Esophagus muscularis mucosa (tissue), 4 donors: ENCODE results near the gene PEX11G. TPM values are rescaled to one million over a fixed set of nuclear protein-coding genes. Genes with fewer than 3 reads are reported as not detected.

Experiments used
- DNase-seq: peaks from one replicate; pipeline ENCODE4 v3.0.0-alpha.2; 2017; ENCODE audit errors: extremely low spot score
- H3K27ac ChIP-seq, 4 donors: fragments of 200-600 bp; sonication (generic); replicated peaks in 1 of 4; 1 replicate in 3 of 4; 2 replicates in 1 of 4; pipeline ENCODE4 v1.5.1; 2016 to 2019; ENCODE audit warnings: mild to moderate bottlenecking in 1 of 4
- H3K27me3 ChIP-seq, 4 donors: fragments of 200-600 bp; sonication (generic); one replicate each; pipeline versions ENCODE4 v1.5.1 to v1.6.0; 2016 to 2019
- H3K36me3 ChIP-seq, 4 donors: fragments of 200-600 bp; sonication (generic); one replicate each; pipeline ENCODE4 v1.5.1; 2016 to 2019
- H3K4me1 ChIP-seq, 4 donors: fragments of 200-600 bp; sonication (generic); one replicate each; pipeline ENCODE4 v1.5.1; 2016 to 2019
- H3K4me3 ChIP-seq, 4 donors: fragments of 200-600 bp; sonication (generic); 1 replicate in 2 of 4; 2 replicates in 2 of 4; pipeline ENCODE4 v1.5.1; 2016 to 2019; ENCODE audit warnings: mild to moderate bottlenecking in 4 of 4, moderate library complexity in 1 of 4
- H3K9me3 ChIP-seq, 4 donors: fragments of 200-600 bp; sonication (generic); 1 replicate in 3 of 4; 2 replicates in 1 of 4; pipeline ENCODE4 v1.5.1; 2016 to 2019
- EP300 ChIP-seq: sonication (generic); formaldehyde crosslinking; IDR thresholded peaks from one replicate; pipeline ENCODE4 v1.6.1; 2017; ENCODE audit warnings: antibody characterized with exemption
- POLR2A ChIP-seq: fragments of 450-650 bp; IDR thresholded peaks from one replicate; pipeline ENCODE4 v1.6.1; 2017; ENCODE audit warnings: antibody characterized with exemption, moderate library complexity, mild to moderate bottlenecking, low read depth
- POLR2AphosphoS5 ChIP-seq, 2 donors: sonication (generic); formaldehyde crosslinking; IDR thresholded peaks; one replicate each; pipeline ENCODE4 v1.6.1; 2017; ENCODE audit warnings: antibody characterized with exemption in 2 of 2
- WGBS: methylation state at CpG from one replicate; pipeline ENCODE4 v1.1.5; 2018; 5-methylcytosine and 5-hydroxymethylcytosine counted together
- intact Hi-C: fragments of 100-400 bp; cut with DNase I; formaldehyde crosslinking; loops from one replicate; pipeline ENCODE4 v1.15.1; 2023
- total RNA-seq, 4 donors: library from RNA; depleted of rRNA; stranded (reverse); fragments of >200 nt; gene quantifications; one replicate each; pipeline versions ENCODE4 v1.1.0 to v1.2.1, GENCODE V29; 2016
- TF ChIP-seq, protein P1 (sequence below), 3 experiments: fragments of 200-600 bp in 2 of 3; fragments of 450-650 bp in 1 of 3; sonication (generic) in 2 of 3; IDR thresholded peaks; one replicate each; pipeline ENCODE4 v1.5.1; 2017 to 2019; ENCODE audit warnings: antibody characterized with exemption in 3 of 3, mild to moderate bottlenecking in 2 of 3, moderate library complexity in 1 of 3

Gene PEX11G
- 1 to 10 TPM; 1.7 to 5.3 (median 3.7) TPM for total RNA-seq

DNA sequence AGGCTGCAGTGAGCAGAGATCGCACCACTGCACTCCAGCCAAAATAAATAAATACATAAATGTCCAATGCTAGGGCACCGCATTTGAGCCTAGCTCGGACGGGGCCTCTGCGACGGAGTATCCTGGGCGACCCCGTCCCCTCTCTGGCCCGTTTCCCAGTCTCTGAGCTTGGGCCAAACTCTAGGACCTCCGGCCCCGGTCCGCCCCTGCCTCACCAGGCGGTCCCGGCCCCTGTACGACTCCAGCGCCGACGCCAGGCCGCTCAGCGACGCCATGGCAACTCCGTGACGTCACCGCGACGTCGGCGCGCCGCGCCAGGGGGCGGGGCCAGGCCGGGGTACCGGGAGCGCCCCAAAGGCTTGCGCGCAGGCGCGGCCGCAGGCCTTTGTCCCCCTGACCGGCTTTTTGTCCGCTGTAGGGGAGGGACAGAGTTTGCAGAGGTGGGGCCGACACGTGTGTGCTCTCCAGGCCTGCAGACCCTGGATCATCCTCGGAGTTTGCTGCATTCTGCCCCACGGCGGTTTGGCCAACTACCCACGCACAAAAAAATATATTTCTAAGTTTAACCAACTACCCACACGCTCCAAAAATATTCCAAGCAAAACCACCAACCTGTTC, at the start of gene PEX11G:
PEX11G (minus strand) TSS at position 300 of the 618 bp plus-strand sequence; CDS start at position 275, 25 bp downstream.
- Histone ChIP-seq H3K4me3 (peak within 1 kb of the TSS; percentile 58 to 72 (median 70)), H3K36me3 (peaks cover 0 to 15% (median 0%) of the 10 kb centered on the region in 4 donors), H3K27ac (peak within 1 kb of the TSS; percentile 86 to 88 (median 88)), H3K9me3 (no peaks in the 10 kb centered on the region), H3K4me1 (peaks cover 0 to 22% (median 17%) of the 10 kb centered on the region in 4 donors), H3K27me3 (no peaks in the 10 kb centered on the region)
- peak; percentile 97 for DNase-seq
- WGBS = 0% methylated on average over 19 of the region's 49 CpGs
- TF ChIP-seq, protein P1, sequence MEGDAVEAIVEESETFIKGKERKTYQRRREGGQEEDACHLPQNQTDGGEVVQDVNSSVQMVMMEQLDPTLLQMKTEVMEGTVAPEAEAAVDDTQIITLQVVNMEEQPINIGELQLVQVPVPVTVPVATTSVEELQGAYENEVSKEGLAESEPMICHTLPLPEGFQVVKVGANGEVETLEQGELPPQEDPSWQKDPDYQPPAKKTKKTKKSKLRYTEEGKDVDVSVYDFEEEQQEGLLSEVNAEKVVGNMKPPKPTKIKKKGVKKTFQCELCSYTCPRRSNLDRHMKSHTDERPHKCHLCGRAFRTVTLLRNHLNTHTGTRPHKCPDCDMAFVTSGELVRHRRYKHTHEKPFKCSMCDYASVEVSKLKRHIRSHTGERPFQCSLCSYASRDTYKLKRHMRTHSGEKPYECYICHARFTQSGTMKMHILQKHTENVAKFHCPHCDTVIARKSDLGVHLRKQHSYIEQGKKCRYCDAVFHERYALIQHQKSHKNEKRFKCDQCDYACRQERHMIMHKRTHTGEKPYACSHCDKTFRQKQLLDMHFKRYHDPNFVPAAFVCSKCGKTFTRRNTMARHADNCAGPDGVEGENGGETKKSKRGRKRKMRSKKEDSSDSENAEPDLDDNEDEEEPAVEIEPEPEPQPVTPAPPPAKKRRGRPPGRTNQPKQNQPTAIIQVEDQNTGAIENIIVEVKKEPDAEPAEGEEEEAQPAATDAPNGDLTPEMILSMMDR (IDR thresholded peaks at IDR 0.05) = peak in 1 of 3 experiments; percentile 20
- TF ChIP-seq POLR2AphosphoS5 (IDR thresholded peaks at IDR 0.05) (peak; percentile 89 to 91), EP300 (no peak), POLR2A (peak; percentile 46)
- intact Hi-C loops = loop anchor here (5.0 kb wide), 1 partner anchor 33 kb away; the partner anchor contains the start of gene MCOLN1

DNA sequence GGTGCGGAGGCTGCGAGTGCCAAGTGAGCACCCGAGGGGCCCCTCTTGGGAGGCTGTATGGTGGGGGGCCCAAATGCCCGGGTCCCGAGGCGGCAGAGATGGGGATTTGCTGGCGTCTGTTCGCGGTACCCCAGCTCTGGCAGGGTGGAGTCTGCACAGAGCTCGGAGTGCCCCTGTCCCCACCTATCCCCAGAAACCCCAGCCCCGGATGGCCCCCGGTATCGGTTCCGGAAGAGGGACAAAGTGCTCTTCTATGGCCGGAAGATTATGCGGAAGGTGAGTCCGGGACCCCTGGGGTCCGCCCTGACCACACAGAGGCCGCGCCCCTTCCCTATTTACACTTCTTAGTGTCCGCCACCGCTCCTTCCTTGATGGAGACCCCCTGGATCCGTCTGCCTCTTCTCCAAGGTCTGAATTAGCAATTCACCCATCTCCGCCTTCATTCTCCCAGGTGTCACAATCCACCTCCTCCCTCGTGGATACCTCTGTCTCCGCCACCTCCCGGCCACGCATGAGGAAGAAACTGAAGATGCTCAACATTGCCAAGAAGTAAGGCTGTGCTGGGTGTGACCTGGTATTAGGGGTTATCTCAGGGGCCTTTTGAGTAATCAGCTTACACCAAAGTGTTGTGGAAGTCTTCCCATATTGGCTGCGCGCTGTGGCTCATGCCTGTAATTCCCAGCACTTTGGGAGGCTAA, 47.3 kb upstream of the PEX11G start:
- peaks cover 34 to 57% (median 45%) of the 10 kb centered on the region in 4 donors for H3K36me3 ChIP-seq
- WGBS = 37% methylated on average over 16 of the region's 30 CpGs
- TF ChIP-seq POLR2A (no peak), POLR2AphosphoS5 (IDR thresholded peaks at IDR 0.05) (no peak), EP300 (no peak)
- TF ChIP-seq, protein P1 (IDR thresholded peaks at IDR 0.05) = no peak
- H3K4me3 ChIP-seq = peak overlapping the region; percentile 78 to 91 (median 88)
- peak overlapping the region; percentile 90 to 97 (median 94) for H3K27ac ChIP-seq
- DNase-seq = no peak
- H3K27me3 ChIP-seq = no peaks in the 10 kb centered on the region
- intact Hi-C loops = loop anchor here (10.0 kb wide), 1 partner anchor 181 kb away; no protein-coding TSS in a partner anchor
- peaks cover 13 to 28% (median 25%) of the 10 kb centered on the region in 4 donors for H3K4me1 ChIP-seq
- H3K9me3 ChIP-seq = no peaks in the 10 kb centered on the region

DNA sequence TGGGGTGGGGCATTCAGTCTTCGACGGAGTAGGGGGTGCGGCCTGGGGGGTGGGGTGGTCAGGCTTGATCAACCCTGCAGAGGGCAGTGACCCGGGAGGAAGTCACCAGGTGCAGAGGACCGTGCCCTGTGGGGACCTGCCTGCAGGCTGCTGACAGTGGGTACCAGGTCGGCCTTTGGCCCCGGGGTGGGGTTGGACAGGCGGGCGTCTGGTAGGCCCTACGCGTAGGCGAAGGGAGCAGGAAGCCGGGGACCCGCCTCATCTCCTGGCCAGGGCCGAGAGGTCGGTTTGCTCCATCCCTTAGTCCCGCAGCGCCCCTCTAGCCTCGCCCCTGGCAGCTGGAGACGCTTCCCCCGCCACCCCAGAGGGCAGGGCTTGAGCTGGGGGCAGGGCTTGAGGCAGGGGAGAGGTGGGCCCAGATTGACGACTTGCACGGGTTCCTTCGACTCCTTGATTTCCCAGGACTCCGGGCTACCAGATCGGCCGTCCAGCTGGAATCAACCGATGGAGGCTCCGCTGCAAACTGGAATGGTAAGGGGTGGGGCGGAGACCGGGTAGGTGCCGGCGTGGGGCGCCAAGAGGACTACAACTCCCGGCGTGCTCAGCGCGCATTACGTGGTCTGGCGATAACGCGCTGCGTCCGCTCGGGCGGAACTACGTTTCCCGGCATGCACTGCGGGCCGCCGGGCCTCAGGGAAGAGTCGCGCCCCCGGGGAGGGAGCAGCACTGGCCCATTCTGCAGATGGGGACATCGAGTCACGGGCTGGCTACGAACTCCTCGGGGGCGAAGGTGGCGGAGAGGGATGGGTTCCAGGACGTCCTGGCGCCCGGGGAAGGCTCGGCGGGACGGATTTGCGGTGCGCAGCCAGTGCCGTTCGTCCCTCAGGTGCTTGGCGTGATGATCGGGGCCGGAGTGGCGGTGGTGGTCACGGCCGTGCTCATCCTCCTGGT, 46.5 kb upstream of the PEX11G start, which contains the start of gene PNPLA6:
PNPLA6 (plus strand) TSS at position 671 of the 951 bp plus-strand sequence; CDS start at position 743, 72 bp downstream.
- Histone ChIP-seq H3K27me3 (no peaks in the 10 kb centered on the region), H3K27ac (peak within 1 kb of the TSS; percentile 90 to 97 (median 94)), H3K4me3 (peak within 1 kb of the TSS; percentile 78 to 91 (median 88)), H3K4me1 (peaks cover 13 to 28% (median 25%) of the 10 kb centered on the region in 4 donors), H3K36me3 (peaks cover 26 to 57% (median 44%) of the 10 kb centered on the region in 4 donors), H3K9me3 (no peaks in the 10 kb centered on the region)
- under 1% methylated on average over 29 of the region's 76 CpGs for WGBS
- DNase-seq = peak; percentile 99
- TF ChIP-seq POLR2AphosphoS5 (IDR thresholded peaks at IDR 0.05) = peak; percentile 95 to 97
- no peak for TF ChIP-seq EP300
- TF ChIP-seq, protein P1 (IDR thresholded peaks at IDR 0.05) = peak in 1 of 3 experiments; percentile 21
- peak; percentile 58 for TF ChIP-seq POLR2A
- intact Hi-C loops = loop anchor here (10.0 kb wide), 1 partner anchor 181 kb away; no protein-coding TSS in a partner anchor

DNA sequence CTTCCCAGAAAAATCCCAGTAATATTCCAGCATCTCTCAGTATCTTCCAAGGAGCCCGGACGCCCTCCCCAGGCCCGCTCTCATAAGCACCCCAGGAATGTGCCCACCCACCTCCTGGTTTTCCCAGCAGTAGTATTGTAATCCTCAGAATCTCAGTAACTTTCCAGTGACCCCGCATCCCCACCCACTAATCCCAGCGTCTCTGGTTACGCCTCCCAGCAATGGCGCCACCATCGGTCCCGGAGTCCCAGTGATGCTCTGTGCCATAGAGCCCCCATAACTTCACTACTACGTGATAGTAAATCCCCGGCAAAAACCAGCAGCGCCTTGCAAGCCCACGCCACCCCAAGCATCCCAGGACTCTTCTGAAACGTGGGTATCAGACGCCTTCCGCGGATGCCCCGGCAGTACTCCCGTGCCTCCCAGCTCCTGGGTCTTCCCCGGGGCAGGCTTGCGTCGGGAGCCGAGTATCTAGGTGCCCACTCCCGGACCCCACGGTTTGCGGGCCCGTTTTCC, 45.8 kb upstream of the PEX11G start:
- TF ChIP-seq POLR2AphosphoS5 (IDR thresholded peaks at IDR 0.05) = peak in 1 of 2 donors; percentile 11
- TF ChIP-seq EP300 = no peak
- TF ChIP-seq, protein P1 (IDR thresholded peaks at IDR 0.05) = peak; percentile 13 to 37 (median 19)
- peak overlapping the region; percentile 90 to 97 (median 94) for H3K27ac ChIP-seq
- no peaks in the 10 kb centered on the region for H3K9me3 ChIP-seq
- no peaks in the 10 kb centered on the region for H3K27me3 ChIP-seq
- peak overlapping the region; percentile 78 to 91 (median 88) for H3K4me3 ChIP-seq
- H3K36me3 ChIP-seq = peaks cover 19 to 57% (median 44%) of the 10 kb centered on the region in 4 donors
- peaks cover 13 to 28% (median 25%) of the 10 kb centered on the region in 4 donors for H3K4me1 ChIP-seq
- DNase-seq = peak; percentile 95
- 0% methylated on average over 18 of the region's 27 CpGs for WGBS
- intact Hi-C loops = loop anchor here (5.0 to 10.0 kb wide), 2 partner anchors 42 to 180 kb away; no protein-coding TSS in a partner anchor
